Dendritic cell treated with granulocyte-macrophage colony-stimulating factor and Interleukin-4, amounts not matched to agents 40 ng/mL and 50 ng/mL, for 4 days (primary cell): ENCODE data around the gene MAPKAP1.

Experiments
- H3K27ac Mint-ChIP-seq: one replicate; pipeline ENCODE4 v1.8.0; 2022; ENCODE audit warnings: mild to moderate bottlenecking, mixed read lengths
- H3K27me3 Mint-ChIP-seq: one replicate; pipeline ENCODE4 v1.8.0; 2022; ENCODE audit warnings: mild to moderate bottlenecking, mixed read lengths
- H3K36me3 Mint-ChIP-seq: one replicate; pipeline ENCODE4 v1.8.0; 2022; ENCODE audit warnings: low read depth, mixed read lengths
- H3K4me1 Mint-ChIP-seq: one replicate; pipeline ENCODE4 v1.8.0; 2022; ENCODE audit warnings: low read depth, mixed read lengths
- H3K4me3 Mint-ChIP-seq: one replicate; pipeline ENCODE4 v1.8.0; 2022; ENCODE audit warnings: mild to moderate bottlenecking, moderate library complexity, mixed read lengths
- H3K9me3 Mint-ChIP-seq: one replicate; pipeline ENCODE4 v1.8.0; 2022; ENCODE audit warnings: mixed read lengths
- intact Hi-C: fragments of 100-400 bp; cut with micrococcal nuclease; formaldehyde crosslinking; loops from one replicate; pipeline ENCODE4 v1.15.0; 2022

Gene MAPKAP1

DNA sequence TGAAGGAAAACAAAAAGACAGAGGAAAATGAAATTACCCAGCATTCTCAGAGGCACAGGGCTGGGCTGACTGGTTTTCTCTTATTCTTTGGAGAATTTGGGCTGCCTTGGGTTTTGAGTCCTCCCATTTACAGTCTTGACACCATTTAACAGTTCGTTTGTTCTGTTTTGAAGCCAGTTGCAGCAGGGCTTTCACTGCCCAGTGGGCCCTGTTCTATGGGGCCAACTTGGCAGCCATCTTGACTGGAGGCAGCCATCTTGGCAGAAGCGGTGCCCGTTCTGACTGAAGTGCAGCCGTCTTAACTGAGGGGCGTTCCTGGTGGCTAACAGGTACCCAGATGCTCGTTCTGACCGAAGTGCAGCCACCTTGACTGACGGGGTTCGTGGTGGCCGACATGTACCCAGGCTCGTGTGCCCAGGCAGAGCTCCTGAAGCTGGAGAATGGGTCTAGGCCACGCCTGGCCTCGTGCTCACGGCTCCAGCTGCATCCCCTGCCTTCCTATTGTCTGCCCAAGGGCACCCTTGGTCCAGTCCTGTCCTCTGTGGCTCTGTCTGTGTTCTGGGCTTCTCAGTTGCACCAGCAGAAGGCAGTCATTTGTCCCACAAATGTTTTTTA lies 281.0 kb downstream of the MAPKAP1 start:
- Mint-ChIP-seq H3K4me3 (no peak overlapping the region), H3K9me3 (no peaks in the 10 kb centered on the region), H3K27ac (no peak overlapping the region), H3K4me1 (no peaks in the 10 kb centered on the region), H3K36me3 (no peaks in the 10 kb centered on the region), H3K27me3 (no peaks in the 10 kb centered on the region)
- intact Hi-C loops, result no loop called here

DNA sequence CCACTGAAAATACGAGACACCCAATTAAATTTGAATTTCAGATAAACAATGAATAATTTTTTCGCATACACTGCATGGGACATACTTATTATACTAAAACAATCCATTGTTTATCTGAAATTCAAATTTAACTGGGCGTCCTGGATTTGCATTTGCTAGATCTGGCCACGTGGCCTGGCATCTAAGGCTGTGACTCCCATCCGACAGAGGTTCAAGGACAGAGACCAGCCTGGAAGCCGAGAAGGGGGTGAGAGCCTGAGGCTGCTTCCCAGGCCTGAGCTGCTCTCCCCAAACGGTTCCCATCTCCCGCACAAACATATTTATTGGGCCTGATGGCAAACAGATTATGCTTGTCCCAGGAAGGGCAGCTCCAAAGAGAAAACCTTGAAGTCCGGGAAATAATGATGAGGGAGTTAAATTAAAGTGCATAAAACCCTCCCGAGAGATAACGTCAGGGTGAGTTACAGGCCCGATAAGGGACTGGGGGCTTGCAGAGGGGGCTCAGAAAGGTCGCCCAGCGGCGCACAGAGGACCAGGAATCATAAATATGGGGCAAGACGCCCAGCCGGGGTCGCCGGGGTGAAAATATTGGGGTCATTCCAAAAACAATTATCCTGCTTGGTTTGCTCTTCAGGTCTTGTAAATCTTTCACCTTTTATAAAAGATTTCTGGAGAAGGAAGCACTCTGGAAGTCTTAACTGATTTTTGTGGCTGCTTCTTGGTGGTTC lies 281.7 kb downstream of the MAPKAP1 start:
- no peaks in the 10 kb centered on the region for H3K36me3 Mint-ChIP-seq
- H3K9me3 Mint-ChIP-seq, result no peaks in the 10 kb centered on the region
- no peaks in the 10 kb centered on the region for H3K27me3 Mint-ChIP-seq
- H3K4me3 Mint-ChIP-seq, result no peak overlapping the region
- no peak overlapping the region for H3K27ac Mint-ChIP-seq
- no peaks in the 10 kb centered on the region for H3K4me1 Mint-ChIP-seq
- intact Hi-C loops, result no loop called here

DNA sequence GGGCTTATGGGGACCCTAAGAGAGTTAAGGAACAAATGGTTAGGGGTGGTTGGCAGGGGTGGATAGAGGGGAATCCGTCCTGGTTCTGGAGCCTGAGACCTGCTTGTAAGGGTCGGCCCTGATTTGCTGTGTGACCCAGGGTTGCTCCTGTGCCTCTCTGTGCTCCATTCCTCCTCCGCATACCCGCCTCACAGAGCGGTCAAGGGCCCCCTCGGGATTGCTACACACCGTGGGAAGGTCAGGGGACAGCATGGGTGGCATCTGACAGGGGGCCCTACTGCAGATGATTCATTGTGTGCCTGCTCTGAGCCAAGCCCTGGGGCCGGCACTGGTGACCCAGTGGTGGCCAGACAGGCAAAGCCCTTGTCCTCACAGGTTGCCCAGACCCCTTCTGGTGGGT lies 283.0 kb downstream of the MAPKAP1 start:
- Mint-ChIP-seq H3K4me3 (no peak overlapping the region), H3K36me3 (no peaks in the 10 kb centered on the region), H3K9me3 (no peaks in the 10 kb centered on the region), H3K27ac (no peak overlapping the region), H3K4me1 (no peaks in the 10 kb centered on the region), H3K27me3 (no peaks in the 10 kb centered on the region)
- intact Hi-C loops, result no loop called here

DNA sequence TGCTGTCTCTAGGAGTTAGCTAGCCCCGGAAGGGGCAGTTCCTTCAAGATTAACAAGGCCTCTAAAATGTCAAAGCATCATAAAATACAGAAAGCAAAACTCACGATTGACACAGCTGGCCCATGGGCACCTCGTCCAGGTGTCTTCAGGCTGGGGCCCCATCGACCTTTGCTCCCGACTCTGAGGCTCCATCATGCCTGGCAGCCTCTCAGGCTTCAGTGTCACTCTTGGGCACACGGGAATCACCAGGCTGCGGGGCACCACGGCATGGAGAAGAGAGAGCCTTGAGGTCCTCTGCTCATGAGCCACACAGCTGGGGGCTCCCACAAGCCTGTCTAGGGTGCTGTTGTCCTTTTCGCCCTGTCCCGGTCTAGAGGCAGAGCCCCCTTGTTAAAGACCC lies 284.2 kb downstream of the MAPKAP1 start:
- intact Hi-C loops, result no loop called here
- Mint-ChIP-seq H3K9me3 (no peaks in the 10 kb centered on the region), H3K4me3 (no peak overlapping the region), H3K36me3 (no peaks in the 10 kb centered on the region), H3K27ac (no peak overlapping the region), H3K4me1 (no peaks in the 10 kb centered on the region), H3K27me3 (no peaks in the 10 kb centered on the region)

DNA sequence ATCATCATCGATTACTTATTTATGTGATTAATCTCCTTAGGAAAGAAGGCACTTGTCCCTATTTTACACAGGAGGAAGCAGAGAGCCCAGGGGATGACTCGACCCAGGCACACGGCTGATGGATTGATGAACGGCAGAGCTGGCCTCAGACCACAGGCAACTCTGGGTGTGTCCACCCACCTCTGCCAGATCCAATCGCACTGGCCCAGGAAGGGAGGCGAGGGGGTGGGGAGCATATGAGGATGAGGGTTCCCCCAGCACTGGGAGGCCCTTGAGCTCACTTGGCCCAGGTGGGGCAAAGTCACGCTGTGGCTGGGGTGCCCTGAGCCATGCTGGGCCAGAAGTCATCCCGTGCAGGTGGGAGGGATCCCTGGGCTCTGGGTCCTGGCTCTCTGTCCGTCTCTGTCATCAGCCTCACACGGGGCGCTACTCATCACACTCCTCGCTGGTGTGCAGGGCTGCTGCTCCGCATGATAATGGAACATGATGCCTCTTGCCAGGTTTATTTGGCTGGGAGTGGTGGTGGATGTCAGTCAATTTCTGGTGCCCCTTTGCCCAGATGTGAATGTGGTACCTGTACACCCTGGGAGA lies 285.3 kb downstream of the MAPKAP1 start:
- no peaks in the 10 kb centered on the region for H3K9me3 Mint-ChIP-seq
- no peak overlapping the region for H3K4me3 Mint-ChIP-seq
- no peak overlapping the region for H3K27ac Mint-ChIP-seq
- H3K36me3 Mint-ChIP-seq, result no peaks in the 10 kb centered on the region
- no peaks in the 10 kb centered on the region for H3K4me1 Mint-ChIP-seq
- H3K27me3 Mint-ChIP-seq, result no peaks in the 10 kb centered on the region
- intact Hi-C loops, result no loop called here

DNA sequence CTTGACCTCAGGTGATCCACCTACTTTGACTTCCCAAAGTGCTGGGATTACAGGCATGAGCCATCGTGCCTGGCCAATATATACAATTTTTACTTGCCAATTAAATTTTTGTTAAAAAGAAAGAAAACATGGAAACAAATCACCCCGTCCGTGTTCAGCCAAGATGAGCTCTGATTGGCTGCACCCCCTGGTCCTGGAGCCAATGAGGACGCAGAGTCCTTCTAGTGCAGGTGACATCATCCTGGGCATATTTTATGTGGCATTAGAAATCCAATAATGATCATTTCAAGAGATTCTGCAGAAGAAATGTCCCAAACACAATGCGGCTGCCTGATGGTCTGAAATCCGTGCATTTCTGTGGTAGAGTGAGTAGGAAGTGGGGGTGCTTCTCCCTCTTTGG lies 285.8 kb downstream of the MAPKAP1 start:
- Mint-ChIP-seq H3K4me3 (no peak overlapping the region), H3K4me1 (no peaks in the 10 kb centered on the region), H3K27ac (no peak overlapping the region), H3K9me3 (no peaks in the 10 kb centered on the region), H3K27me3 (no peaks in the 10 kb centered on the region), H3K36me3 (no peaks in the 10 kb centered on the region)
- intact Hi-C loops, result no loop called here

DNA sequence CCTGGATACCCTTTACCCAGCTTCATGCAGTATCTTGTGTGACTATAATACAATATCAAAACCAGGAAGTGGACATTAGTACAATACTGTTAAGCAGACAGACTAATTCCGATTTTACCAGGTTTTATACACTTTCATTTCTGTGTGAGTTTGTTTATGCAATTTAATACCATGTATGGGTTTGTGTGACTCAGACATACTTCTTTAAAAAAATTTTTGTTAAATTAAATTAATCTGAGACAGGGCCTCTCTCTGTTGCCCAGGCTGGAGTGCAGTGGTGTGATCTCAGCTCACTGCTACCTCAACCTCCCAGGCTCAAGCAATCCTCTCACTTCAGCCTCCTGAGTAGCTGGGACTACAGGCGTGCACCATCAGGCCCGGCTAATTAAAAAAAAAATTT lies 288.6 kb downstream of the MAPKAP1 start:
- Mint-ChIP-seq H3K36me3 (no peaks in the 10 kb centered on the region), H3K4me1 (no peaks in the 10 kb centered on the region), H3K27me3 (no peaks in the 10 kb centered on the region), H3K4me3 (no peak overlapping the region), H3K27ac (no peak overlapping the region), H3K9me3 (no peaks in the 10 kb centered on the region)
- intact Hi-C loops, result no loop called here

DNA sequence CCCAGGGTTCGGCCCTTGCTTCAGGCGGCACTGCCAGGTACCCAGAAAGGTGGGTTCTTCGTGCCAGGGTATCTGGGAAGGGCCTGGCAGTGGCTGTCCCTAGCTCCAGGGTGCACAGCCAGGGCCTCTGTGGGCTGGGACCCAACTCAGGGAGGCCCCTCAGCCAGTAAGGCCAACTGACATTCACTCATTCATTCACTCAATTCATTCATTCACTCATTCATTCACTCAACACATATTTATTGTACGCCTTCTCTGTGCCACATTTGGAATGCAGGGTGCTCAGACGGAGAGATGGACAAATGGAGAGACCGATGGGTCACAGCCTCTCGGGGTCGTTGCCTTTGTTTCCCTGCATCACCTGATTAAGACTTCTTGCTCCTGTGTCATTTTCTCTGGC lies 290.5 kb downstream of the MAPKAP1 start:
- Mint-ChIP-seq H3K36me3 (no peaks in the 10 kb centered on the region), H3K9me3 (no peaks in the 10 kb centered on the region), H3K4me1 (no peaks in the 10 kb centered on the region), H3K27ac (no peak overlapping the region), H3K4me3 (no peak overlapping the region), H3K27me3 (peaks cover under 1% of the 10 kb centered on the region)
- intact Hi-C loops, result no loop called here

DNA sequence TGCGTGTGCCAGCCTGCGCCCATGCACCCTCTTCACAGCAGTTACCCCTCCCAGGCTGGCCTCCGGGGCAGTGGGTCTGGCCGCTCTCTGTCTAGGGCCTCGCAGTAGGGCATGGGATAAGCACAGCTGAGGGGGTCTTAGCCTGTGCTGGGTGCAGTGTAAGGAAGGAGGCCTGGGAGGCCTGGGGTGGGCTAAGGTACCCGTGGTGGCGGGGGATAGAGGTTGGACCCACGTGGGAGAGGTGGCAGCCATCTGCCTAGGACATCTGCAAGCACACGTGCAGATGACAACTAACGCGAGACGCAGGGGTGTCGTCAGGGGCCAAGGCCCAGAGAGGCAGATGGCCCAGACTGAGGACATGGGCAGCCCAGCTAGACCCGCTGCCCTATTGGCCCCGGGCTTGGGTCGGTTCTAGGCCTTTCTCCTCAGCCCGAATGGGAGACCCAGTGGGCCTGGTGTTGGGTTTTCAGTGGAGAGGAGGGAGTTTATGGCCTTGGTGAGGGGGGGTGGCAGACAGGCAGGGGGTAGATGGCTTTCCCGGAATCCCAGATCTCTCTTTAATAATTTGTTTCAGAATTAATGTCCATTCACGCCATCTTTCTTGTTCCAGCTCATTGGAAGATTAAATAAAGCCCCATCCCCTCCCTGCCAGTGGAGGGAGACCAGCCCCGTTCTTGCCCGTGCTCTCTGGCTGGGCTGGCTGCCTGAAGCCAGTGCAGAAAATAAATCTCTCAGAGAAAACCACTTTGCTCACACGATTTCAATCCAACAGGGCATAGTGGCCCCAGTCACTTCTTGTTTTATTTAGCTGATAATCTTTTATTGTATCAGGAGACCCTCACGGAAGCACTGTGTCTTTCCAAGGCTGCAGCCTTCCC lies 291.2 kb downstream of the MAPKAP1 start:
- no peak overlapping the region for H3K4me3 Mint-ChIP-seq
- H3K4me1 Mint-ChIP-seq, result no peaks in the 10 kb centered on the region
- no peaks in the 10 kb centered on the region for H3K9me3 Mint-ChIP-seq
- H3K36me3 Mint-ChIP-seq, result no peaks in the 10 kb centered on the region
- intact Hi-C loops, result no loop called here
- no peak overlapping the region for H3K27ac Mint-ChIP-seq
- H3K27me3 Mint-ChIP-seq, result peaks cover 6% of the 10 kb centered on the region

DNA sequence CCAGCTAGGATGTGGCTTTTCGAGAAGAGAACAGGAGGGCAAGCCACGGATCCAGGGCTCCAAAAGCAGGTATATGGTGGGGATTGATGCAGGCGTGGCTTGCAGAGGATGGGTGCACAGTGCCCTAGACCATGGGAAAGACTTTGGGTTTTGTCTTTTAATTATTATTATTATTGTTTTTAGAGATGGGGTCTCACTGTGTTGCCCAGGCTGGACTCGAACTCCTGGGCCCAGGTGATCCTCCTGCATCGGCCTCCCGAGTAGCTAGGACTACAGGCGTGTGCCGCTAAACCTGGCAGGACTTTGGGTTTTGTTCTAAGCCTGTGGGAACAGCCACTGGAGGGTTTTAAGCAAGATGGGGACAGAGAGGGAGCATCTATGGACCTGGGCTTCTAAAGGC lies 293.4 kb downstream of the MAPKAP1 start:
- Mint-ChIP-seq H3K36me3 (no peaks in the 10 kb centered on the region), H3K4me3 (no peak overlapping the region), H3K4me1 (peaks cover 14% of the 10 kb centered on the region), H3K9me3 (peaks cover 5% of the 10 kb centered on the region), H3K27ac (no peak overlapping the region), H3K27me3 (peaks cover 29% of the 10 kb centered on the region)
- intact Hi-C loops, result no loop called here

DNA sequence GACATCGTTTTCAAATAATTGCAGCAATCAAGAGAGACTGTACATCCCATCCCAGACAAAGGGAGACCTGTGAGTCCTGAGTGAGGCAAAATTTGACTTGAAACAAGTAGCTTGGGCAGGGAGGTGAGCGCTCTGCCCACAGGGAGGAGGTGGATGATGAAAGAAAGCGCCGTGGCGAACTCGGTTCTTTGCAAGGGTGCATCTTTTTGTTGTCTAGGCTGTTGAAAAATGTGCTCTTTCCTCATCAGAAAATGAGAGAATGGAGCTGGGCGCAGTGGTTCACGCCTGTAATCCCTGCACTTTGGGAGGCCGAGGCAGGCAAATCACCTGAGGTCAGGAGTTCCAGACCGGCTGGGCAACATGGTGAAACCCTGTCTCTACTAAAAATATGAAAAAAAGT lies 294.8 kb downstream of the MAPKAP1 start:
- Mint-ChIP-seq H3K4me3 (no peak overlapping the region), H3K27me3 (peaks cover 43% of the 10 kb centered on the region), H3K27ac (no peak overlapping the region), H3K4me1 (peaks cover 20% of the 10 kb centered on the region), H3K36me3 (no peaks in the 10 kb centered on the region), H3K9me3 (peaks cover 5% of the 10 kb centered on the region)
- intact Hi-C loops, result no loop called here

DNA sequence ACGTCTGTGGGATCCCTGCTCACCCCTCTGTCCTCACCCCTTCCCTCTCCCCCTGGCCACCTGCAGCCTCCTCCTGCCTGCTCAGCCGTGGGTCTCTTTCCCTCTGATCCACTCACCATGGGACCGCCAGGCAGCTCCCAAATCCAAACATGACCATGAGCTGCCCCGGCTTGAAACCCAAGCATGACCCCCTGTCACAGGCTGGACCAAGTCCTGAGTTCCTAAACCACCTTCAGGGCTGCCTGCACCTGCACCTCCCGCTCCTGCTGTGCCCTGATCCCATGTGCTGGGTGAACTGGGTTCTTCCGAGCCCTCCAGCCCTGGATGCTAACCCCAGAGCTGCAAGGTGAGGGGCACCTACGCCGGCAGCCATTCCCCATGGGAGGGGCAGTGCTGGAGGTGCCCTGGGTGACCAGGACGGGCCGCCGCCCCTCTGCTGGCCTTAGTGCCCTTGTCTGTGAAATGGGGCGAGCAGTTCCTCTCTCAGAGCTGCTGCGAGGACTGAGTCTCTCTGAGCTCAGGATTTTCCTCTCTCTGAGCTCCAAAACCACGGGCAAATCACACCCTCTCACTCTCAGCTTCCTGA lies 295.7 kb downstream of the MAPKAP1 start:
- intact Hi-C loops, result no loop called here
- Mint-ChIP-seq H3K27me3 (peaks cover 51% of the 10 kb centered on the region), H3K36me3 (no peaks in the 10 kb centered on the region), H3K4me1 (peaks cover 27% of the 10 kb centered on the region), H3K9me3 (peaks cover 5% of the 10 kb centered on the region), H3K4me3 (no peak overlapping the region), H3K27ac (no peak overlapping the region)

DNA sequence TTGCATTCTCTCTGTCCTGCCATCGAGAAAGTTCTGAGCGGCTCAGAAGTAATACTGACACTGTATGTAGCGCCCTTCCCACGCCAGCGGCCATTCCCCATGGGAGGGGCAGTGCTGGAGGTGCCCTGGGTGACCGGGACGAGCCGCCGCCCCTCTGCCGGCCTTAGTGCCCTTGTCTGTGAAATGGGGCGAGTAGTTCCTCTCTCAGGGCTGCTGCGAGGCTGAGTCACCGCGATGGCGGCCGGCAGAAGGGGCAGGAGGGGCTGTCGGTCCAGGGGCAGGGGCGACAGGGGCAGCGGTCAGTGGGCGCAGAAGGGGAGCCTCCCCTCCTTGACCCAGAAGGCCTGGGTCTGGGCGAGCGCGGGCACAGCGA lies 296.5 kb downstream of the MAPKAP1 start:
- Mint-ChIP-seq H3K27me3 (peaks cover 53% of the 10 kb centered on the region), H3K4me1 (peaks cover 31% of the 10 kb centered on the region), H3K36me3 (no peaks in the 10 kb centered on the region), H3K27ac (no peak overlapping the region), H3K4me3 (no peak overlapping the region), H3K9me3 (peaks cover 5% of the 10 kb centered on the region)
- intact Hi-C loops, result no loop called here
